Stimulated activated CD4-positive, alpha-beta T cell treated with anti-CD3 and anti-CD28 coated beads, Interleukin-2, amount 100 ng/mL, for 48 hours (primary cell): Measurements from ENCODE around the gene FAM181B.
"Not testable (repeated sequence)": the region's sequence is repeated elsewhere in the genome, so short reads cannot be mapped to it uniquely, and the experiment has no call there.

Experiments used
- DNase-seq, 2 donors: peaks; one replicate each; pipeline ENCODE4 v3.0.0-alpha.2; 2020

FAM181B gene

GRCh38 chr11:82732348-82732733, 1.3 kb downstream of the FAM181B start:
- DNase-seq = no peak

- DNase-seq = no peak
These were observed 1.9 kb downstream of the FAM181B start for GRCh38 chr11:82731691-82732277.

GRCh38 chr11:82730754-82731153, 2.9 kb downstream of the FAM181B start:
- DNase-seq = no peak

GRCh38 chr11:82730286-82730685, 3.4 kb downstream of the FAM181B start:
- DNase-seq = no peak

GRCh38 chr11:82724026-82724425, 9.6 kb downstream of the FAM181B start:
- DNase-seq = no peak

- DNase-seq = no peak
These were observed 11.4 kb downstream of the FAM181B start for GRCh38 chr11:82722231-82722630.

GRCh38 chr11:82720267-82721065, 13.2 kb downstream of the FAM181B start:
- no peak for DNase-seq

GRCh38 chr11:82719361-82720105, 14.1 kb downstream of the FAM181B start:
- no peak for DNase-seq

GRCh38 chr11:82718821-82719220, 14.8 kb downstream of the FAM181B start:
- no peak for DNase-seq

GRCh38 chr11:82718307-82718706, 15.4 kb downstream of the FAM181B start:
- DNase-seq = no peak

GRCh38 chr11:82714346-82715174, 19.1 kb downstream of the FAM181B start:
- DNase-seq = no peak

GRCh38 chr11:82711648-82712047, 22.0 kb downstream of the FAM181B start:
- no peak for DNase-seq

GRCh38 chr11:82703796-82704195, 29.9 kb downstream of the FAM181B start:
- DNase-seq = no peak

- DNase-seq = no peak
These were observed 30.4 kb downstream of the FAM181B start for GRCh38 chr11:82703226-82703625.

- peak; percentile 20 to 21 for DNase-seq
These were observed 31.7 kb downstream of the FAM181B start for GRCh38 chr11:82701847-82702520.

GRCh38 chr11:82698576-82699352, 34.9 kb downstream of the FAM181B start:
- no peak for DNase-seq

GRCh38 chr11:82692981-82693380, 40.7 kb downstream of the FAM181B start:
- DNase-seq = no peak

GRCh38 chr11:82689347-82689746, 44.3 kb downstream of the FAM181B start:
- DNase-seq = not testable (repeated sequence)

- no peak for DNase-seq
These were observed 47.5 kb downstream of the FAM181B start for GRCh38 chr11:82686211-82686610.

GRCh38 chr11:82683029-82683428, 50.6 kb downstream of the FAM181B start:
- no peak for DNase-seq

- DNase-seq = no peak
These were observed 51.5 kb downstream of the FAM181B start for GRCh38 chr11:82682003-82682751.
